SU-DHL-6 (cell line): ENCODE data around the gene ACADSB.

Experiments used
- H2AFZ ChIP-seq: fragments of 200-600 bp; sonication (generic); 2 replicates; pipeline ENCODE4 v1.6.1; 2014; ENCODE audit warnings: low read depth, mild to moderate bottlenecking, moderate library complexity, mixed read lengths, antibody characterized with exemption, low read length; ENCODE audit not compliant: severe bottlenecking
- H3F3A ChIP-seq: fragments of 200-600 bp; shearing (Covaris generic); 2 replicates; pipeline ENCODE4 v1.6.0; 2016; ENCODE audit warnings: antibody characterized with exemption, mild to moderate bottlenecking; ENCODE audit not compliant: insufficient read depth
- H3K27ac ChIP-seq: fragments of 200-600 bp; sonication (generic); 2 replicates; pipeline ENCODE4 v1.5.1; 2016; ENCODE audit warnings: low read depth, mild to moderate bottlenecking, low read length, moderate library complexity, mixed read lengths
- H3K27me3 ChIP-seq: fragments of 200-600 bp; sonication (generic), shearing (Covaris generic); 2 replicates; pipeline ENCODE4 v1.6.0; 2014; ENCODE audit warnings: mild to moderate bottlenecking, low read length
- H3K36me3 ChIP-seq: fragments of 200-600 bp; sonication (generic); 2 replicates; pipeline ENCODE4 v1.6.1; 2014; ENCODE audit warnings: mild to moderate bottlenecking, low read length, mixed read lengths
- H3K4me2 ChIP-seq: fragments of 300-600, 200-600 bp; shearing (Covaris generic), sonication (generic); 2 replicates; pipeline ENCODE4 v1.6.0; 2014; ENCODE audit warnings: low read length, low read depth, mild to moderate bottlenecking; ENCODE audit not compliant: poor library complexity, severe bottlenecking
- H3K4me3 ChIP-seq: fragments of 200-600 bp; sonication (generic); 2 replicates; pipeline ENCODE4 v1.5.1; 2014; ENCODE audit warnings: antibody characterized with exemption, low read length, mild to moderate bottlenecking, mixed read lengths; ENCODE audit not compliant: insufficient read depth, poor library complexity, severe bottlenecking
- H3K79me2 ChIP-seq: fragments of 200-600 bp; sonication (generic); 2 replicates; pipeline ENCODE4 v1.6.1; 2014; ENCODE audit warnings: mild to moderate bottlenecking, low read length, moderate library complexity; ENCODE audit not compliant: insufficient read depth
- H3K9ac ChIP-seq: fragments of 200-600 bp; sonication (generic); 2 replicates; pipeline ENCODE4 v1.7.0; 2014; ENCODE audit warnings: mild to moderate bottlenecking, low read length
- H3K9me2 ChIP-seq: fragments of 200-600 bp; sonication (generic); replicated peaks from 2 replicates; pipeline ENCODE4 v1.6.1; 2014; ENCODE audit warnings: low read length; ENCODE audit not compliant: insufficient read depth
- H3K9me3 ChIP-seq: fragments of 200-600 bp; sonication (generic); 2 replicates; pipeline ENCODE4 v1.6.1; 2014; ENCODE audit warnings: low read length, mixed read lengths; ENCODE audit not compliant: insufficient read depth
- H4K20me1 ChIP-seq: fragments of 200-600 bp; sonication (generic); 2 replicates; pipeline ENCODE4 v1.6.1; 2014; ENCODE audit warnings: low read depth, mild to moderate bottlenecking, antibody characterized with exemption, low read length, moderate library complexity, mixed read lengths
- CTCF ChIP-seq: fragments of 200-600 bp; sonication (generic); IDR thresholded peaks from one replicate; pipeline ENCODE4 v1.5.1; 2017; ENCODE audit warnings: antibody characterized with exemption, mild to moderate bottlenecking, low read length, moderate library complexity; ENCODE audit not compliant: insufficient read depth, poor library complexity, severe bottlenecking
- EZH2phosphoT487 ChIP-seq: fragments of 200-600 bp; sonication (generic), shearing (Covaris generic); conservative IDR thresholded peaks from 2 replicates; pipeline ENCODE4 v1.6.1; 2018; ENCODE audit warnings: mild to moderate bottlenecking, antibody characterized with exemption, low read length, moderate library complexity, mixed read lengths

The ACADSB gene

GRCh38 chr10:122992031-122992585 is 16.7 kb upstream of the ACADSB start:
- no peaks in the 10 kb centered on the region for H3K27me3 ChIP-seq
- no peak overlapping the region for H3K4me3 ChIP-seq
- no peak overlapping the region for H3K27ac ChIP-seq
- H3K9me3 ChIP-seq, result no peaks in the 10 kb centered on the region
- peaks cover 15% of the 10 kb centered on the region; the same call in 1 of the 2 replicates for H3F3A ChIP-seq
- no peak for TF ChIP-seq EZH2phosphoT487
- no peak for TF ChIP-seq CTCF
- H3K36me3 ChIP-seq, result peaks cover 20% of the 10 kb centered on the region
- no peak overlapping the region for H3K4me2 ChIP-seq
- H2AFZ ChIP-seq, result no peak overlapping the region
- no peaks in the 10 kb centered on the region for H3K9me2 ChIP-seq
- no peaks in the 10 kb centered on the region for H4K20me1 ChIP-seq
- no peak overlapping the region for H3K9ac ChIP-seq
- H3K79me2 ChIP-seq, result 0 out of 2 replicates have a peak, but pooled peaks cover 2% of the 10 kb centered on the region

DNA sequence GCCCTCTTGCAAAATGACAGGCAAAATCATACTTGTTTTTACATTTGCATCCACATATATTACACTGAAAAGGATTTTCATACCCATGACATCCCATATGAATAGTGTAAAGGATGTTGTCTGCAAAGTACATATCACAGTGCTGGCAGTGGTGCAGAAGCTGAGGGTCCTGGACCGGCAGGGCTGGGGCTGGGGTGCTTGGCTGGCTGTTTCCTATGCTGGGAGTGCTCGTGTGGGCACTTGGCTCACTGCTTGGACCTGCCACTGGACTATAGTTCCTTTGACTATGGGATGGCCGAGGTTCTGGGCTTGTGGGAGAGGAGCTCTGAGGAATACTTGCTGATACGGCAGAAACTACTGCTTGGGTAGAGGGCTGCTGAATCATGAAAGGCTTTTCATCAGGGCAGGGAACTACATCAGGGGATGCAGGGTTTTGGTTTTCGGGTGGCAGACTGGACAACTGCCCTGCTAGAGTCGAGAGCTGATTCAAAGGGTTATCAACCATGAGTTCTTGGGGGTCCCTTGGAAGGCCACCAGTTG is 14.9 kb upstream of the ACADSB start:
- Histone ChIP-seq H3K79me2 (peaks cover 12% of the 10 kb centered on the region; the same call in 1 of the 2 replicates), H3K27me3 (no peaks in the 10 kb centered on the region), H3K9me3 (no peaks in the 10 kb centered on the region), H3K9ac (no peak overlapping the region), H4K20me1 (no peaks in the 10 kb centered on the region), H3K4me3 (no peak overlapping the region), H3K4me2 (no peak overlapping the region), H3F3A (peaks cover 15% of the 10 kb centered on the region; the same call in 1 of the 2 replicates), H3K36me3 (peaks cover 24% of the 10 kb centered on the region), H3K27ac (no peak overlapping the region), H2AFZ (no peak overlapping the region), H3K9me2 (no peaks in the 10 kb centered on the region)
- TF ChIP-seq EZH2phosphoT487, result no peak
- TF ChIP-seq CTCF, result no peak

DNA sequence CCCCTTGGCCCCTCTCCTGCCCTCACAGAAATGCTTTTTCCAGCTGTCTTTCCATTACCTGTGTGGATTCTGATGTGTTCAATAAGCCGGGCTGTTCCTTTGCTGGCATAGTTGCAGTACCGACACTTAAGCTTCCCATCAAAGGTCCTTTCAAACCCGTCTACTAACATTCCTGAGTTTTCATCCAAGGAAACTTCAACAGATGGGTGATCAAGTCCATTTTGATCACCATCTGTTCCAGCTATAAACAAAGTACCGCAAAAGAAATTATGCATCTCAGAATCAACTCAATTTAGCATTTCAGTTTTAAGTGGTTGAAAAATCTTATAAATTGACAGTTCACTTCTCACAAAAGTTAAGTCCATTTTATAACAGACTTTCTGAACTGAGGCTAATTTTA is 12.9 kb upstream of the ACADSB start:
- Histone ChIP-seq H3F3A (peaks cover 11% of the 10 kb centered on the region; the same call in 1 of the 2 replicates), H4K20me1 (0 out of 2 replicates have a peak, but pooled peaks cover 4% of the 10 kb centered on the region), H3K9me2 (no peaks in the 10 kb centered on the region), H3K4me2 (no peak overlapping the region), H2AFZ (no peak overlapping the region), H3K36me3 (peaks cover 24% of the 10 kb centered on the region), H3K9ac (no peak overlapping the region), H3K79me2 (peaks cover 27% of the 10 kb centered on the region), H3K27me3 (no peaks in the 10 kb centered on the region), H3K9me3 (no peaks in the 10 kb centered on the region), H3K4me3 (no peak overlapping the region), H3K27ac (no peak overlapping the region)
- TF ChIP-seq EZH2phosphoT487 (no peak), CTCF (no peak)
